ENCODE data around the gene ILF3.

ILF3 gene

DNA sequence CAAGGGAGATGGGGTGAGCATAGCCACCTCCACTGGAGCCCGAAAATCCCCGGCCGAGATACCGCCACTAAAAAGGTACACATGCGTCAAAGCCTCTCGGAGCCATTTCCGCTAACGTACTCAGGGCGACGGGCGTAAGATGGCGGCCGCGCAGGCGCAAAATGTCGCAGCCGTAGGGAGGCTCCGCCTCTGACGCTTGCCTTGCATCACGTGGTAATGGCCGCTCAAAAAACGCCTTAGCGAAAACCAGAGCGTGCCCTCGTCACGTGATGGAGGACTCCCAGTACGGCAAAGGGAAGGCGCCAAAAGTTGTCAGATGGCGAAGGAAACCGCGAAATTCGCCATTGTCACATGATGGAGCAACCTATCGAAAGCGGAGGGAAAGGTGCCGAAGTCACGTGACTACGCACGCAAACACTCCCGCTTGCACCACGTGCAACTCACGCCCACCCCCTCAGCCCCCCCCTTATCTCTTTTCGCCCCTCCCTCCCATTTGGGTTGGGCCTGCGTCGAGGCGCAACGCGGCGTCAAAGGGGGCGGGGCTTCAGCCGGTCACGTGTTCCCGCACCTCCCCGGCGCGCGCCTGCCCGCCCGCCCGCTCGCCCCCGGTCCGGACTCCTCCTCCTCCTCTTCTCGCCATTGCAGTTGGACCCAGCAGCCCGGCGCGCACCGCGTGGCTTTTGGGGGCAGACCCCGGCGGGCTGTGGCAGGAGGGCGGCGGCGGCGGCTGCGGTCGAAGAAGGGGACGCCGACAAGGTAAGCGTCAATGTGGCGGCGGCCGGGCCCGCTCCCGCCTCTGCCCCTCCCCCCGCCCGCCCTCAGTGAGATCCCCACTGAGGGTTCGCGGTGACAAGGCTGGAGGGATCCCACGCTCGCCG is at the start of gene ILF3:
Gene ILF3, plus strand, starts transcription at position 615 of the 878 bp plus-strand sequence. CDS start 16,260 bp downstream, outside the sequence.
- H3K4me3 ChIP-seq (ENCODE audit: low read length), result peak within 1 kb of the TSS; percentile 96
- DNase-seq (ENCODE audit: low read depth), result peak; percentile 100
- TF ChIP-seq, protein P1, sequence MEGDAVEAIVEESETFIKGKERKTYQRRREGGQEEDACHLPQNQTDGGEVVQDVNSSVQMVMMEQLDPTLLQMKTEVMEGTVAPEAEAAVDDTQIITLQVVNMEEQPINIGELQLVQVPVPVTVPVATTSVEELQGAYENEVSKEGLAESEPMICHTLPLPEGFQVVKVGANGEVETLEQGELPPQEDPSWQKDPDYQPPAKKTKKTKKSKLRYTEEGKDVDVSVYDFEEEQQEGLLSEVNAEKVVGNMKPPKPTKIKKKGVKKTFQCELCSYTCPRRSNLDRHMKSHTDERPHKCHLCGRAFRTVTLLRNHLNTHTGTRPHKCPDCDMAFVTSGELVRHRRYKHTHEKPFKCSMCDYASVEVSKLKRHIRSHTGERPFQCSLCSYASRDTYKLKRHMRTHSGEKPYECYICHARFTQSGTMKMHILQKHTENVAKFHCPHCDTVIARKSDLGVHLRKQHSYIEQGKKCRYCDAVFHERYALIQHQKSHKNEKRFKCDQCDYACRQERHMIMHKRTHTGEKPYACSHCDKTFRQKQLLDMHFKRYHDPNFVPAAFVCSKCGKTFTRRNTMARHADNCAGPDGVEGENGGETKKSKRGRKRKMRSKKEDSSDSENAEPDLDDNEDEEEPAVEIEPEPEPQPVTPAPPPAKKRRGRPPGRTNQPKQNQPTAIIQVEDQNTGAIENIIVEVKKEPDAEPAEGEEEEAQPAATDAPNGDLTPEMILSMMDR (conservative IDR thresholded peaks at IDR 0.05; ENCODE audit: low read length), result no peak; the same call in 1 of the 2 replicates

DNA sequence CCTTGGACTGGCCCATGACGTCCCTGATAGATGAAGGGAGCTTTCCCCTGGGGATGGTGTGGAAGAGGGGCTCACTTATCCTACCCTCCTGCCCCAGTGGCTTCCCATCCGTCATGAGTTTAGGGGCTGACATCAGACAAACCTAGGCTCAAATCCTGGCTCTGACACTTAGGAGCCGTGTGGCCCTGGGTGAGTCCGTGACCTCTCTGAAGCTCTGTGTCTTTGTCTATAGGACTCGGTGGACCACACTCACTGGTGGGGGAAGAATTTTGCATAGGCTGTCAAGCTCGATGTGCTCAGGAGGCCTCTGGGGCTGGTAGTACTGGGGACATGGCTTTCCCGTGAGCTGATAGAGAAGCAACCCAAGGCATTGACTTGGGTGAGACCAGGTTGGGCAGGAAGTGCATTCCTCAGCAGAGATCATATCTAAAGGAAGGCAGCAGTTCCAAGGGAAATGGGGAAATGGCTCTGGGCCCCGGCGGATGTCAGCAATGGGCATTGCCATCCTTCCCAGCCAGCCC is 49.6 kb upstream of the ILF3 start:
- no peak for DNase-seq (ENCODE audit: low read depth)
- TF ChIP-seq, protein P1 (conservative IDR thresholded peaks at IDR 0.05; ENCODE audit: low read length), result no peak
- no peak overlapping the region for H3K4me3 ChIP-seq (ENCODE audit: low read length)

DNA sequence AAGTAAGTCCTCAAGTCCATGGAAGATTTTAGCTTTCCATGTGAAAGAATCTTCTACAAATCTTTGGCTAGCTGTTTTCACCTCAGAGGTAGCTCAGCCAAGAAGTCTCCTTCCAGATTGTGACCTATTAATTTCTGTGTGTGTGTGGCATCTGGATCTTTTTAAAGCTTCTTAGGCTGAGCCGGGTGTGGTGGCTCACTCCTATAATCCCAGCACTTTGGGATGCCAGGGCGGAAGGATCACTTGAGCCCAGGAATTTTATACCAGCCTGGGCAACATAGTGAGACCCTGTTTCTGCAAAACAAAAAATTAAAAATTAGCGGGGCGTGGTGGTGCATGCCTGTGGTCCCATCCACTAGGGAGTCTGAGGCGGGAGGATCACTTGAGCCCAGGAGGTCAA is 42.2 kb upstream of the ILF3 start:
- TF ChIP-seq, protein P1 (conservative IDR thresholded peaks at IDR 0.05; ENCODE audit: low read length), result no peak
- no peak overlapping the region for H3K4me3 ChIP-seq (ENCODE audit: low read length)
- DNase-seq (ENCODE audit: low read depth), result peak; percentile 51

DNA sequence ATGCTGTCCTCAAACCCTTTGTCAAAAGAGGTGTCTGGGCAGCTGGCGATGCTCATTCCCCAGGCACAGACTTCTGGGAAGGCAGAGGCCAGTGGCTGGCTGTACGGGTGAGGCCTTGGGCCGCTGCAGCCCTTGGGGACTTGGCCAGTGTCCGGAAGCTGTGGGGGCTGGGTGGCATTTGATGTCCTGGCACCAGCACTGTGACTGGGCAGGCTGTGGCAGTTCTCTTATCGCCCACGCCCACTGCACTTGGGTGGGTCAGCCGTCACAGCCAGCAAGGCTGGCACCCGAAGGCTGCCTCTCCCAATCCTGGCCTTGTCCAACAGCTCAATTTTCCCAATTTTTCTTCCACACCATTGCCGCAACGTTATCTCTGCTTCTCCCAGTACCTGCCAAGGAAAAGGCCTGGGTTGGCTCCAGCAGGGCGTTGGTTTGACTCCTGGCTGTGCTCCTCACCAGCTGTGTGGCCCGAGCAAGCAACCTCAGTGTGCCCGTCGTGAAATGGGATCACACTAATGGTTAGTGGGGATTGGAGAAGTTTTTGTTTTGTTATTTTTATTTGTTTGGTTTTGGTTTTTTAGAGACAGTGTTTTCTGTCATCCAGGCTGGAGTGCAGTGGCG is 41.5 kb upstream of the ILF3 start:
- no peak overlapping the region for H3K4me3 ChIP-seq (ENCODE audit: low read length)
- DNase-seq (ENCODE audit: low read depth), result no peak
- TF ChIP-seq, protein P1 (conservative IDR thresholded peaks at IDR 0.05; ENCODE audit: low read length), result no peak

DNA sequence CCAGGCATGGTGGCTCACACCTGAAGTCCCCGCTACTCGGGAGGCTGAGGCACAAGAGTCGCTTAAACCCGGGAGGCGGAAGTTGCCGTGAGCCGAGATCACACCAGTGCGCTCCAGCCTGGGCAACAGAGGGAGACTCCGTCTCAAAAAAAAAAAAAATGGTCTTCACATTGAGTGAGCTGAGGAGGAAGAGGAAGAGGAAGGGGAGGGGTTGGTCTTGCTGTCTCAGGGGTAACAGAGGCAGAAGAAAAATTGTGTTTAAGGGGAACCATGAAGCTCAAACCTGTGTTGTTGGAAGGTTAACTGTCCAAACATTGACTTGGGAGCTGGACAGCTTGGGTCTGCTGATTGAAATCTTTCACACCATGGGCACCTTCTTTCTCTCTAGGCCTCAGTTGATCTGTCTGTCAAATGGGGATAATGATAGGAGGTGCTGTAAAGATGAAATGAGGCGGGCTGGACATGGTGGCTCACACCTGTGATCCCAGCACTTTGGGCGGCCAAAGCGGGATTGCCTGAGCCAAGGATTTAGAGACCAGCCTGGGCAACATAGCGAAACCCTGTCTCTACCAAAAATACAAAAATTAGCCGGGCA is 38.6 kb upstream of the ILF3 start:
- TF ChIP-seq, protein P1 (conservative IDR thresholded peaks at IDR 0.05; ENCODE audit: low read length), result no peak
- H3K4me3 ChIP-seq (ENCODE audit: low read length), result no peak overlapping the region

DNA sequence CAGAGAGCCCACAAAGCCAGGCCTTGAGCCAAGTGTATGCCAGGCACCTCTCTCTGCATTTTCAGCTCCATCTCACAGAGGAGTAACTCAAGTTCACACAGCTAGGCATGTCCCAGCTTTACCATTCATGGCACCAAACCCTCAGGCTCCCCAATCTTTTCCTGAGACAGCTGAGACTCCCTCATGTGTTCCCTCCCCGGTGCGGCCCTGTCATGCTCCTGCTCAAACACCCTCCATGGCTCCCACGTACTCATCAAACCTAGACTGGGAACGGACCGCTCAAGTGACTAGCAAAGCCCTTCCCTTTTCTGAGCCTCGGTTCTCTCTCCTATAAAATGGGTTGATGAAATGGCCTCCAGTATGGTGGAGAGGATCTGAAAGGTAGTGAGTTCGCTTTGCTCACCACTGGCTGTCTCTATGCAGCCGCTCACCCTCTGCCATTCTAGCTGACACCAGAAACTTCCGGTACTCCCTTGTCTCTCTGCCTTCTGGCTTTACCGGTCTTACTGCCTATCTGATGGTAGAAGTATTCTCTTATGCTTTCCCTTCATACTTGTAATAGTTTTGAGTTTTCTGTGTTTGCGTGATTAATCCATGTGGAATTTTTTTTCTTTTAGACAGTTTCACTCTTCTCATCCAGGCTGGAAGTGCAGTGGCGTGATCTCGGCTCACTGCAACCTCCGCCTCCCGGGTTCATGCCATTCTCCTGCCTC is 36.6 kb upstream of the ILF3 start:
- TF ChIP-seq, protein P1 (conservative IDR thresholded peaks at IDR 0.05; ENCODE audit: low read length), result no peak
- DNase-seq (ENCODE audit: low read depth), result peak; percentile 90
- peak overlapping the region; percentile 16 for H3K4me3 ChIP-seq (ENCODE audit: low read length)

More for the DNA sequence above, 38.6 kb upstream of the ILF3 start:
- DNase-seq (ENCODE audit: low read depth), result no peak
